HS-5 (cell line): Measurements from ENCODE around the gene ICA1.
A peak's percentile ranks its signal among the peaks of the same experiment; 100 is the strongest.
"Not testable (repeated sequence)": the region's sequence is repeated elsewhere in the genome, so short reads cannot be mapped to it uniquely, and the experiment has no call there.

ENCODE experiments used
- DNase-seq: peaks from one replicate; pipeline ENCODE4 v3.0.0-alpha.2; 2012; ENCODE audit warnings: low read depth

ICA1 gene

DNA sequence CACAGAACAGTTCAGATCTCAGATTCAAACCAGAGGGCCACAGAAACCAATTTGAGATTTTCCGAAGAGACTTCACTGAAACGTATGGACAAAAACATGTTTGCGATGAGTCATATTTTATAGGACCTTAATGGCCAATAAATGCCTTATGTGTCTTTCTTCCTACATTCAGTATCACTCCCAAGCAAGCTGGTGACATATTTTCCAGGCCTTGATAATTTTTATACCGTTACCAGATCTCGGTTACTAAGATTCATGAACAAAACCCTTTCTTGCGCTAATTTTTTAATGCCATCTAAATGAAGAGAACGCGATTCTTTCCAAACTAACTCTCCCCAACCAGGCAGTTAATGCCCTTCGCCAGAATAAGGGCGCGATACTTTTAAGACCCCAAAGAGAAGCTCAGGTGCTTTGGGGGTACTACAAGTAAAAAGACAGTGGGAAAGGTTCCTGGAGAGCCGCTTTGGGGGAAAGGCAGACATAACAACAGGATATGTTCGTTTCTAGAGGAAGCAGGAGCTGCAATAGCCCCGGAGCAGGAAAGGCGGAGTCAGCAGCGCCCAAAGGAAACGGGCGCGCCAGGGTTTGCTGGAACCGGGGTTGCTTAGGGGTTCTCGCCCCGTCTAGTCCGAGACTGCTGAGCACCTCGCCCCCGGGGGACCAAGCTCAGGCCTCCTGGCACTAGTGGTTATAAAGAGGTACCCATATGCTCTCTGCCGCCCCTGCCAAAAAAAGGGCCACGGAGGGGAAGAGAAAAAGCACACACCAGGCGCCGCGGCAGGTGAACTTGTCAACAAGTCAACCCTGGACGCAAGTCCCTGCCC, 884 bp downstream of the ICA1 start:
- DNase-seq = no peak

DNA sequence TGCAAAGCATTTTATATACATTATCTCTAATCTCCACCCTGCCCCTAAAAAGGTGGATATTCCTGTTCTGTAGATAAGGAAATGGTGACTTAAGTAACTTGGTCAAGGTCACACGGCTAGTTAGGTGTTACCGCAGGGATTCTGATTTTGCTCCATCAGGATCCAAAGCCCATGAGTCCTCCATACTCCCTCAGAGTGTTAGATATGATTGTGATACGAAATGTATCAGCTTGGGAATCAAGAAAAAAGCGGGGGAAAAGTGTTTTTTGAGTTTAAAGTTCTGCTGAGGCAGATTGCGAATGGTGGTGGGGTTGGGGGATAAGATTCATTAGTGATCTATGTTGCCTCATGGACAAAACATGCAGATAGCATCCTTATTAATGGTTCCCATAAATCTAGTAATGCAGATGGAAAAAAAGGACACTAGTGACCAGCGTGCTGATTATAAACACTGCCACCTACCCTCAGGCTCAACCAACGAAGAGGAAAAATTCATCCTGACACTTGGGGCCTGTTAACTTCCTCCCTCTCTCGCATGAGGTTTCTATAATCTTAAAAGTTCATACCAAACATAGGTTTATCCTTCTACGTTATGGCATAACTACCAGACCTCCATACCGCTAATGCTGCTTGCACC, 2.3 kb downstream of the ICA1 start:
- DNase-seq = no peak

DNA sequence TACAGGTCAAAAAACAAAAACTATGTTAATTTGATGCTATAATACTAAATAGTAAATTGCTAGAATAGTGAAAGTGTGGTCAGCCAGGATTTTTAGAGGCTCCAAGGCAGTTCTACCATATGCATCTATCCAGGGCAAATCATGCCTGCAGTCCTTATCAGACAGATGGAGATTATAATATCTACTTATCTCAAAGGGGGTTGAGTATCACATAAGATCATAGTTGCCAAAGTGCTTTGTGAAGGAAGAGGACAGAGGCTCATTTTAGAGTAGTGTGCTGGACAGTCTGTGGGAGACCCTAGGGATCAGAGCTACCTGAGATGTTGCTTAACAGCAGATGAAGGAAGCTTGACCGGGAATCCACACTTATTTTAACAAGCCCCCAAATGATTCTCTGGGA, 3.2 kb downstream of the ICA1 start:
- DNase-seq = no peak

DNA sequence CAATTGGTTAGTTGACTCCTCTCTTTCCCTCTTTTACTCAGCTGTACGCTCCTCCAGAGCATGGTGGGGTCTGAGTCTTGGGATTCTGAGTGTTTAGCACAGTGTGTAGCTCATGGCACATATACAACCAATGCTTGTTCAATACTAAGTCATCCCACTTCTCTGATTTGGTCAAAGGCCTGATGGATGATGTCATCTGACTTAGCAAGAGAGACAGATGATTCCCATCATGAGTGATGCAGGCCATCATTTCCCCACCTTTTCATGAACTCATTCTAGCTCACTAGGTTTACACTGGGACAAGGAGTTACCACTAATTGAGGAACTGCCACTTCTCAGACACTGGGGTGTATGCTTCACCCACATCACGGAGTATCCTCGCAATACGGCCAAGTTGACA, 3.8 kb downstream of the ICA1 start:
- DNase-seq = no peak

DNA sequence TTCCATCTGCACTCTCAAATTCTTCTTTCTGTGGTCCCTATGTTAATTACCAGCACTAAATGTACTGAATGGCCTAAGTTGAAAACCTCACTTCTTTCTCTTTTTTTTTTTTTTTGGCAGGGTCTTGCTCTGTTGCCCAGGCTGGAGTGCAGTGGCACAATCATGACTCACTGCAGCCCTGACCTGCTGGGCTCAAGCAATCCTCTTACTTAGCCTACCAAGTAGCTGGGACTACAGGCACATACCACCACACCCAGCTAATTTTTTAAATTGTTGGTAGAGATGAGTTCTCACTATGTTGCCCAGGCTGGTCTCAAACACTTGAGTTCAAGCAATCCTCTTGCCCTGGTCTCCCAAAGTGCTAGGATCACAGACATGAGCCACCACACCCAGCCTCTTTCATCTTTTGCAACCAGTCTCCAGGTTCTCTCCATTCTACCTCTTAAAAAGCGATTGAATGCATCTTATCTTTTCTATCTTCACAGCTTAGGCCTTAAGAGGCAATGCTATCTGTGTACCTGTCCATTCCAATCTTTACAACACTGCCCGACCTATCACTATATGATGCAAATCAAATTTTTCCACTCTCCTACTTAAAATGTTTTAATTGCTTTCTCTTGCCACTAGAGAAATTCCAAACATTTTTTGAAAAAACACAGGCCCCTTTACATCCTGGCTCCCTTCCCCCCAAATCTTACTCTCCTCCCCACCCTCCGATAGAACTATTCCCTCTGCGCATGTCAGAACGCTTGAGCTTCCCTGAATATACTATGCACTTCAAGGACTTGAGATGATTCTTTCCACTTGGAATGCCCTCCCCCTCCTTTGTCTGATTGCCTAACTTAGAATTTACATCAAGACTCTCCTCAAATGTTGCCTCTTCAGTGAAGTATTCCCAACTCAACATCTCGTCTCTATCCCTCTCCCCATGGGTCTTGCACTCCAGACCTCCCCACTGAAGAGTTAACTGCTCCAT, 6.0 kb downstream of the ICA1 start:
- no peak for DNase-seq

DNA sequence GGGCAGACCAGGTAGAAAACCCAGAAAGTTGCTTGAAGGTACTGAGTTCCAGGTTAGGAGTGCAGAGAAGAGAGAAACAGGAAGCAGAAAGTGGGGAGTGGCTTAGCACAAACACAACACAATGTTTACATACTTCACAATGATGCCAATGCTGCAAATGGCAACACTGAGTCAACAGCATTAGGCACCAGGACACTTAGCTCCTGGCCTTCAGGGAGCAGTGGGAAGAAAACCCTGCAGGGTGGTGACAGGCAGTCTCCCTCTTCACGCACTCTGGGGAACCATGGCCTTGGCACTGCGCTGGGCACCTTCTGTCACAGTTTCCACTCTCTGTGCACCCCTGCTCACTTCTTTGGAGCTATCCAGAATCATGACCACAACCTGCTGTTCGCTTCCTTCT, 7.3 kb downstream of the ICA1 start:
- no peak for DNase-seq

DNA sequence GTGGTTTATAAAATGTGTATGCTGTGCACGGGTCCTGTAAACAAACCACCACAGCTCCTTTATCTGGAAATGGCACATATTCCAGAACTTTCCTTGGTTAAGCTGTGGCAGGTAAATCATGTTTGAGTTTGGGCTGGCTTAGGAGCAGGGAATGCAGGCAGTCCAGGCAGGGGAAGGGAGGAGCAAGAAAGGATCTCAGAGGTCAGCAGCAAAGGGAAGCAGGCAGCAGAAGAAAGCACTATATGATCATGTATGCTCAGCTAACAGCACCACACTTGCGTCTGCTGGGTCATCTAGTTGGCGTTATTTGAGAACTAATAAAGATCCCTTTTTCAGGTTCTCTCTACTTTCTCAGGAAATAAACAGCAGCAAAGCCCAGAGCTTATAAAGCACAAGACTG, 7.8 kb downstream of the ICA1 start:
- no peak for DNase-seq

DNA sequence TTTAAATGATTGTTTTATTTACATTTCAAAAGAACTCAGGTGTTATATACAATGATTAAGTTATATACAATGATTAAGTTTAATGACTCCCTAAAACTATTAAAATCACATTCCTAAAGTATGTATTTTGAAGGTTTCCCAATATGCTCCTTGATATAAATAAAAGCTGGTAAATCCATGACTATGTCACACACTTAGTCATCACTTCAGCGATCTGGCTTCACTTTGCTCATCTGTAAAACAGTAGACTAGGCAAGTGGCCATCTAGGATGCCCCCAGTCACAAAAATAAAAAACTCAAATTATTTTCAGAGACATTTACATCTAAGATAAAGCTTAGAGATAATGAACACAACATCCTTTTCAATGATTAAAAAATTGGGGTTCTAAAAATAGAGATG, 10.8 kb downstream of the ICA1 start:
- DNase-seq = peak; percentile 51

DNA sequence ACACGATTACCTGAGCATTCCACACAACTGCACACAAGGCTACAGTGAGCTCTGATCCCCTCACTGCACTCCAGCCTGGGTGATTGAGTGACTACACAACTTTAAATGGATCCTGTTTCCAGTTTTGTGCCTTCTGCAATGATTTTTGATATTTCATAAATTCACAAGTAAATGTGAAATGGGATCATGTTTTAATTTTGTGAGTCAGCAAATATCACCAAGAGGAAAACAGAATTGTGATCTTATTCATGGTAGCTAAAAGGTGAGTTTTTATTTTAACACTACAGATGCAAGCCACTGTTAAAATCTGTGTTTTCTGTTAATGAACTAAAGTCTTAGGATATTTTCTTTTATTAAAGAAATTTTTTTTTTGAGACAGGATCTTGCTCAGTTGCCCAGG, 11.4 kb downstream of the ICA1 start:
- DNase-seq = no peak

DNA sequence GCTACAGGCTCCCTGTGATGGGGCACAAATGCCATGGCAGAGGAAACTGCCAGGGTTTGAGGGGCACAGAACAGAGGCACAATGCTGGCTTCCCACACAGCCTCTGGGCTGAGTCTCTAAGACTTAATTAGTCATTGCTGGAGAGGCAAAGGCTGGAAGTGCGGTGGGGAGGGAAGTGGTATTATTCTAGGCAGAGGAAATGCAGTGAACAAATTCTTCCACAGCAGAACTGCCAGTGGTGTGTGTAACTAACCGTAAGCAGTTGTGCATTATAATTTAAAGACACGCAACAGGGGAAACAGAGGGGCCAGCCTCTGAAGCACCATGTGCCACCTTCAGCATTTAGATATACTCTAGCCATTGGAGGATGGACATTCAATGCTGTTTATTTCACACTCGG, 12.8 kb downstream of the ICA1 start:
- no peak for DNase-seq

DNA sequence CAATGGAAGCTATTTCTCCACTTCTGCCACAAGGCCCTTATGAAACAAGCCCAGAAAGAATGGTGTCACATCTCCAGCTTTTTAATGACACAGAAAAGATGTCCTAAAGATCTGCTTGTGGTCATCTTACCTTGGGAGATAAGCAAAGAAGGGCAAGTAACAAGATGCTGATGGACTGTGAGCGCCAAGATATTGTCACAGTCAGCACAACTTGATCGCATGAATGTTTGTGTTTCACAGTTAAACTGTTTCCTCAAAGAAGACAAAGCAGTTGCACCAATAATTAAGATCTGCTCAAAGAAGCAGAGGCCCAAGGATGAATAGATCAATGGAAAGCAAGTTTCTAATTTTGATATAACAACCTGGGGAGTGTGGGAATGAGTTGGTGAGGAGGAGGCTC, 15.9 kb downstream of the ICA1 start:
- no peak for DNase-seq

DNA sequence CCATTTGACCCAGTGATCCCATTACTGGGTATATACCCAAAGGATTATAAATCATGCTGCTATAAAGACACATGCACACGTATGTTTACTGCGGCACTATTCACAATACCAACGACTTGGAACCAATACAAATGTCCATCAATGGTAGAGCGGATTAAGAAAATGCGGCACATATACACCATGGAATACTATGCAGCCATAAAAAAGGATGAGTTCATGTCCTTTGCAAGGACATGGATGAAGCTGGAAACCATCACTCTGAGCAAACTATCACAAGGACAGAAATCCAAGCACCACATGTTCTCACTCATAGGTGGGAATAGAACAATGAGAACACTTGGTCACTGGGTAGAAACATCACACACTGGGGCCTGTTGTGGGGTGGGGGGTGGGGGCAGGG, 16.9 kb downstream of the ICA1 start:
- not testable (repeated sequence) for DNase-seq

DNA sequence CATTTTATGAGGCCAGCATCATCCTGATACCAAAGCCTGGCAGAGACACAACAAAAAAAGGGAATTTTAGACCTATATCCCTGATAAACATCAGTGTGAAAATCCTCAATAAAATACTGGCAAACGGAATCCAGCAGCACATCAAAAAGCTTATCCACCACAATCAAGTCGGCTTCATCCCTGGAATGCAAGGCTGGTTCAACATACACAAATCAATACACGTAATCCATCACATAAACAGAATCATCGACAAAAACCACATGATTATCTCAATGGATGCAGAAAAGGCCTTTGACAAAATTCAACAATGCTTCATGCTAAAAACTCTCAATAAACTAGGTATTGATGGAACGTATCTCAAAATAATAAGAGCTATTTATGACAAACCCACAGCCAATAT, 18.9 kb downstream of the ICA1 start:
- DNase-seq = not testable (repeated sequence)

DNA sequence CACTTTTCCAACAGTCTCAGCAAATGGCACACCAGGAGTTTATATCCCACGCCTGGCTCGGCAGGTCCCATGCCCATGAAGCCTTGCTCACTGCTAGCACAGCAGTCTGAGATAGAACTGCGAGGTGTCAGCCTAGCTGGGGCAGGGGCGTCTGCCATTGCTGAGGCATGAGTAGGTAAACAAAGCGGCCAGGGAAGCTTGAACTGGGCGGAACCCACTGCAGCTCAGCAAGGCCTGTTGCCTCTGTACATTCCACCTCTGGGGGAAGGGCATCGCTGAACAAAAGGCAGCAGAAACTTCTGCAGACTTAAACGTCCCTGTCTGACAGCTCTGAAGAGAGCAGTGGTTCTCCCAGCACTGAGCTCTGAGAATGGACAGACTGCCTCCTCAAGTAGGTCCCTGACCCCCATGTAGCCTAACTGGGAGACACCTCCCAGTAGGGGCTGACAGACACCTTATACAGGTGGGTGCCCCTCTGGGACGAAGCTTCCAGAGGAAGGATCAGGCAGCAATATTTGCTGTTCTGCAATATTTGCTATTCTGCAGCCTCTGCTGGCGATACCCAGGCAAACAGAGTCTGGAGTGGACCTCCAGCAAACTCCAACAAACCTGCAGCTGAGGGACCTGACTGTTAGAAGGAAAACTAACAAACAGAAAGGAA, 22.1 kb downstream of the ICA1 start:
- not testable (repeated sequence) for DNase-seq

DNA sequence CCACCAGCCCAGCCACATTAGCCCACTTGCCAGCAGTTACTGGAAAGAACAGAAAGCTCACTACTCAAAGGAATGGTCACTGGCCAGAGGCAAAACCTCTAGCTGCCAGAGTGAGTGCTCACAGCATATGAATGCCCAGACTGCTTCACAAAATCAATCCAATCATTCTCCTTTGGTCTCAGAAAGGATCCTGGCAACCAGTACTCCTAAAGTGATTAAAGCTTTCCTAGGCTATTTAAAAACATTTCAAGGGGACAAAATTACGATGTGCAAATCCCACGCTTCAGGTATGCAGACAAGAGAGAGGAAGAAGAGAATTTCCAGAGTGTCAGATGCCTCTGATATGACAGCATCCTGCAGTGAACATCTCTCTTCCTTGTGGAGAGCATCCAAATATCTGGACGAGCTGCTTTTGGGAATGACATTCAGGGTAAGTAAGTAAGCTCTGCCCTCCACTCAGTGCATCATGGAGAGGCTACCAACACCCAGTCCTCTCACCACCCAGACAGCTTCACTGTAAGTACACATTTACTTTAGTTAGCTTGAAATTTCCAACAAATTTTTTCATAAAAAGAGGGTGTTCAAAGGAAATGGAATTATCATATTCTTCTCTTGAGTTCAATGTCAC, 25.1 kb downstream of the ICA1 start:
- DNase-seq = no peak

DNA sequence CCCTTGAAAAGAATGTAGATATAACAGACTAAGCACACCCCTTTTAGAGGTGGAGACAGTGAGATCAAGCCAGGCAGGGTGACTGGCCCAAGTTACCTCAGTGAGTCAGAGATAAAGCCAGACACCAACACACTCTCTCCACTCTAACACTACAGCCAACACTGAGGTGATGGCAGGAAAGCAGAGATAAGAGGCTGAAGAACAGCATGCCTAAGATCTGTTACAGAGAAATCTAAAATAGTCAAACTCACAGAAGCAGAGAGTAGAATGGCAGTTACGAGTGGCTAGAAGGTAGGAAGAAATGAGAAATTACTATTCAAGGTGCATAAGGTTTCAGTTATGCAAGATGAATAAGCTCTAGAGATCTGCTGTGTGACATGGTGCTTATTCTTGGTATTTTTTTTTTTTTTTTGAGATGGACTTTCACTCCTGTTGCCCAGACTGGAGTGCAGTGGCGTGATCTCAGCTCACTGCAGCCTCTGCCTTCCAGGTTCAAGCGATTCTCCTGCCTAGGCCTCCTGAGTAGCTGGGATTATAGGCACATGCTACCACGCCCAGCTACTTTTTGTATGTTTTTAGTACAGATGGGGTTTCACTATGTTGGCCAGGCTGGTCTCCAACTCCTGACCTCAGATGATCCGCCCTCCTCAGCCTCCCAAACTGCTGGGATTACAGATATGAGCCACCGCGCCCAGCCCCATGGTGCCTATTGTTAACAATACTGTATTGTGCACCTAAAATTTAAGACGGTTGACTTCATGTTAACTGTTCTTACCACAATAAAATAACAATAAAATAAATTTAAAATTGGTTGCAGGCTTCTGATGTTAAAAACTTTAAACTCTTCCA, 28.7 kb downstream of the ICA1 start:
- DNase-seq = no peak

DNA sequence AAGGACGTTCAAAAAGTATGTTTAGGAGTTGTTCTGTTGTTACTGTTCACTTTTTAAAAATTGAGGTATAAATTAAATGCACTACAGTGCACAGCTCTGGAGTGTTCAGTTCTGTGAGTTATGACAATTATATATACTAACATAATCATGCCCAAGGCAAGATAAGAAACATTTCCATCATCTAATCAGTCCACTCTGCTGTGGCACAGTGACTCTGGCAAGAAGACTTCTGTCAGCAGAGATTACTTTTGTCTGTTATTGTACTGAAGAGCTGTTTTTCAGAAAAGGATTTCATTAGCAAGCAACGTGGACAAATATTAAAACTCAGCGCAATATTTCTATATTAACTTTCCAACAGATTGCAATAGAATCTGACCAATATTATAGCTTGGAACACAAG, 32.0 kb downstream of the ICA1 start:
- DNase-seq = no peak

DNA sequence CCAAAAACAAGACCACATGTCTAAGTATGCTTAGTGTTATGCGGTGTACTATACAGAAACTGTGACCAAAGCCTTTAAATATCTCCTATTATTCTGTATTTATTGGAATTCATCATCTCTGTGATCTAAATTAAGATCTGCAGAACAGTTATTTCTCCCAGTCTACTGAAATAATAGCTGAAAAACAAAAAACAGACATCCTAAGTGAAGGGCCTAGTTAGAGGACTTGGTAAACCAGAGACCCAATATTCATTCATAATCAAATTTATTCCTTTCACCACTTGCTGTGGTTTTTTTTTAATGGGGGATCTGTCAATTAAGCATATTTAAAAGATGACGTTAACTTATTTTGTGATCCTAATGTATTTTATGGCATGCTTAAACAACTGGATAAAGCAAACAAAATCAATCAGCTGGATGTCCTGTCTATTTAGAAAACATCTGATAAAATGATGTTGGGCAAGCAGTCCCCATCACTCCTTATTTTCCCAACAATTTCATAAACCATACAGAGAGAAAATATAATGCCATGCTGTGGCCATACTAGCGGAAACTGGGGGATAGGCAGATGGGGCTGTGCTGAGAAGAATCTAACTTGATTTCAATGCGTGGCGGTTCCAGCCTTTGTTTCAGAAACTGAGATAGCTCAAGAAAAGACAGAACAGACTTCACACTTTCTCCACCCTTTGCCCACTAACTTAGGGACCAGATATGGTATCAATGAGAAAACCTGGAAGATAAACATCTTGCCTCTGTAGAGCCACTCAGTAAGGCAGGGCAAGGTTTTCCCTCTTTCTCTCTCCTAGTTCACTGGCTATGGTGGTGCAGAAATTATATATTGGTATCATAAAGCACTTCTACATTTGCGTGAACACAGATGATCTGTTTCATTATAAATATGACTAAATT, 32.9 kb downstream of the ICA1 start:
- DNase-seq = no peak

DNA sequence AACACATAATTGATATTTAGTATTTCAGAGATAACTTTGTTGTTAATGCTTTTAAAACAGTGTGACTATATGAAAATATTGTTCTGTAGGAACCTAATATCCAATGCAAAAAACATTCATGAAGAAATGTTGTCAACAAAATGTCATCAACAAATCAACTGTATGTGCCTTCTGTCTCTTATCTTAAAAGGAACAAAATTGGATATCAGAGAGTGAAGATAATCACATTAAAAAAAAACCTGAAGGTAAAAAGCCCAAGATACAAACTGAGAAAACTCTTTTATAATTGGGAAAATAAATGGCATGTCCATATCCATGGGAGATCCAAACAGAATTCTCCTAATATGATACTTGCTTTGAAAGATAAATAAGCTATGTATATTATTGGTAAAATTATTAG, 33.9 kb downstream of the ICA1 start:
- DNase-seq = no peak

DNA sequence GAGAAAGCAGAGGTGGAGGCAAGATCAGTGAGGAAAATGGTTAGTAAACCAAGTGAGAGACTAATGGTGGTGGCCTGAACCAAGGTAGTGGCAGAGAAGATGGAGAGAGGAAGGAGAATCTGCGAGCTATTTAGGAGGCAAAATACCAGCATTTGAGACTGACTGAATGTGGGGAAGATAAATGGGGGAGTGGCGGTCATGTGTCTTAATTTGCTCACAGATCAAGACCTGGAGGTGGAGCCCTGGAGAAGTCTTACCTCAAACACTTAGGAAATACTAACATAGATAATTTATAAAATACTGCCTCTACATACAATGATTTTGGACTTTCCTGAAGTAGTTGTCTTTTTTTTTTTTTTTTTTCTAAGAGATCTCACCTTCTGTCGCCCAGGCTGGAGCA, 34.7 kb downstream of the ICA1 start:
- DNase-seq = no peak
